ENCODE data around the gene DNAH1.

The DNAH1 gene

DNA sequence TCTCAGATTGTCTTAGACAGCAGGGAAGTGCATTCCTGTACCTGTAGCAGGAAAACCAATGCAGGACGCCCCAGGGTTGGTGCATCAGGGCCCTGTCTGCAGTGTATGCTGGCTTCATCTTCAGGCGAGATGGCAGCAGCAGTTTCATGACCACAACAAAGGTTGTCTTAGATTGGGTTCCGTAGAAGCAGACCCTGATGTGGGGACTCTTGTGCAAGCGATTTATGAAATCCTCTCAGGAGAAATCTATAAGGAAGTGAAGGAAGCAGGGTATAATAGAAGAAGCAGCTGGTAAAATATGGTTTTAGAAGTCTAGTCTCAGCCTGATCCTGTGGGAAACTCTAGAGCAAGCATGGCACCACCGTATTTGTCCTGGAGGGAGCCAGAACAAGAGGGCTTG is 25.0 kb downstream of the DNAH1 start:
- H3K4me3 ChIP-seq (ENCODE audit: low read depth, low read length): no peak overlapping the region
- TF ChIP-seq CTCF (IDR thresholded peaks at IDR 0.05; ENCODE audit: low read depth, low read length, missing control alignments): no peak
- no peaks in the 10 kb centered on the region for H3K27me3 ChIP-seq (replicated peaks)
- no peaks in the 10 kb centered on the region for H3K36me3 ChIP-seq (replicated peaks)
- H3K27ac ChIP-seq: no peak overlapping the region
- no peak for DNase-seq
- in situ Hi-C loops (cut with HindIII; ENCODE audit: low pct_ligation_motif_present, low sequenced_read_pairs): no loop called here

- no peak for TF ChIP-seq CTCF (IDR thresholded peaks at IDR 0.05; ENCODE audit: low read depth, low read length, missing control alignments)
- Histone ChIP-seq H3K27ac (no peak overlapping the region), H3K4me3 (ENCODE audit: low read depth, low read length) (no peak overlapping the region), H3K27me3 (replicated peaks) (no peaks in the 10 kb centered on the region), H3K36me3 (replicated peaks) (no peaks in the 10 kb centered on the region)
- no peak for DNase-seq
- in situ Hi-C loops (cut with HindIII; ENCODE audit: low pct_ligation_motif_present, low sequenced_read_pairs): no loop called here
Measured at GRCh38 chr3:52343946-52344600, 28.0 kb downstream of the DNAH1 start.

DNA sequence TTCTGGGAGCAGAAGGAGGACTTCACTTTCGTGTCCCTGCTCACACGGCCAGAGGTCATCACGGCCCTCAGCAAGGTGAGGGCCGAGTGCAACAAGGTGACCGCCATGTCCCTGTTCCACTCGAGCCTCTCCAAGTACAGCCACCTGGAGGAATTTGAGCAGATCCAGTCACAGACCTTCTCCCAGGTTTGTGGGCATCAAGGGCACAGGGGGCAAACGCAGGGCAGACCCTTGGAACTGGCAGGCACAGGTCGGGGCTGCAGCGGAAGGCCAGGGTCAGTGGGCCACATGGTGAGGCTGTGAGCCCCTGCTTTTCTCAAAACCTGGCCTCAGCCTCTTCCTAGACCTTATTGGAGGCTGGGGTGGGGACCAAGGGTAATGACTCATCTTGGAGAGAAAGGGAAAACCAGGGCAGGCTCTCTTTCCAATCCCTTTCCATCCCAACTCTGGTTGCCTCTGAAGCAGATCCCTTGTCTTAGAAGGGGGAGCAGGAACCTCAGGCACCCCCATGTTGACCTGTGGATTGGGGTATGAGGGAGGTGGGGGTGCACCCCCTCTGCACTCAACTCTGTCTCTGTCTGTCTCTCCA is 29.5 kb downstream of the DNAH1 start:
- DNase-seq: no peak

GRCh38 chr3:52346623-52347530 is 30.8 kb downstream of the DNAH1 start:
- DNase-seq: peak; percentile 16
- in situ Hi-C loops (cut with HindIII; ENCODE audit: low pct_ligation_motif_present, low sequenced_read_pairs): no loop called here
- TF ChIP-seq CTCF (IDR thresholded peaks at IDR 0.05; ENCODE audit: low read depth, low read length, missing control alignments): no peak
- Histone ChIP-seq H3K27me3 (replicated peaks) (no peaks in the 10 kb centered on the region), H3K4me3 (ENCODE audit: low read depth, low read length) (no peak overlapping the region), H3K36me3 (replicated peaks) (no peaks in the 10 kb centered on the region), H3K27ac (no peak overlapping the region)

More for the DNA sequence above, 29.5 kb downstream of the DNAH1 start:
- Histone ChIP-seq H3K4me3 (ENCODE audit: low read depth, low read length) (no peak overlapping the region), H3K27me3 (replicated peaks) (no peaks in the 10 kb centered on the region), H3K36me3 (replicated peaks) (no peaks in the 10 kb centered on the region), H3K27ac (no peak overlapping the region)
- in situ Hi-C loops (cut with HindIII; ENCODE audit: low pct_ligation_motif_present, low sequenced_read_pairs): no loop called here
- TF ChIP-seq CTCF (IDR thresholded peaks at IDR 0.05; ENCODE audit: low read depth, low read length, missing control alignments): no peak

DNA sequence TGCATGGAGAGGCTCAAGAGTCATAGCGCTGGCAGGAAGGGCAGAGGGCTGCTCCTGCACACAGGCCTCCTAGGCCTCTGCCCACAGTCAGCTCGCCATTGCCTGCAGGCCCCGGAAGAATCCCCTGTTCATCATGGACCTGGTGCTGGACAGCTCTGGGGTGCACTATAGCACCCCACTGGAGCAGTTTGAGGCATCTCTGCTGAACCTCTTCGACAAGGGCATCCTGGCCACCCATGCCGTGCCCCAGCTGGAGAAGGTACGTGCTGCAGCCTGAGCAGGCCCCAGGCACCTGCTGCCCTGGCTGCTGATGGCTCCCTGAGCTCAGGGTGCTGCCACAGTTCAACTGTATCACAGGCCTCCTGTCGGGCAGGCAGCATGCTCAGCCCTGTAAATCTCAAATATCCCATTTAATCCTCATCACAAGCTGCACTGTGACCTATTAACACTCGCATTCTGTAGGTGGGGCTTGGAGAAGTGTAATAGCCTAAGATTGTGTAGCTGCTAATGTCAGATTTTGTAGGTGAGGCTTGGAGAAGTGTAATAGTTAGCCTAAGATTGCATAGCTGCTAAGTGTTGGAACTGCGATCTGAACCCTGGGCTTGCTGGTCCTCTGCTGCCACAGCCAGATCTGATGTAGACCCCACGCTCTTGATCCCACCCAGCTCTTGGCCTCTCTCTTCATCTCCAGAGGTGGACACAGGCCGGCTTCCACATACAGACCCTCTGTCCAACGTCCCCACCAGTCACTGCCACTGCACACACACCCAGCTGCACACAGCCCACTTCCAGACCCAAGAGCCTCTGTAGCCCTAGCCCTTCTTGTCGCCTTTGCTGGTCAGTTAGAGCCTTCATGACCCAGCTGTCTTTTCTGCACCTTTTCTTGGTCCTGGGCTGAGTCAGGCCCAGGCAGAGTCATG is 31.9 kb downstream of the DNAH1 start:
- Histone ChIP-seq H3K4me3 (ENCODE audit: low read depth, low read length) (no peak overlapping the region), H3K27me3 (replicated peaks) (no peaks in the 10 kb centered on the region), H3K27ac (no peak overlapping the region), H3K36me3 (replicated peaks) (no peaks in the 10 kb centered on the region)
- in situ Hi-C loops (cut with HindIII; ENCODE audit: low pct_ligation_motif_present, low sequenced_read_pairs): no loop called here
- no peak for DNase-seq
- no peak for TF ChIP-seq CTCF (IDR thresholded peaks at IDR 0.05; ENCODE audit: low read depth, low read length, missing control alignments)

Measured in brain microvascular endothelial cell (primary cell).